Mesothelial cell of epicardium (in vitro differentiated cells): ENCODE results near the gene DEPDC4. TPM values are rescaled to one million over a fixed set of nuclear protein-coding genes. Genes with fewer than 3 reads are reported as not detected.

ENCODE experiments used
- DNase-seq, 2 experiments: peaks; one replicate each; pipeline ENCODE4 v3.0.0; 2021; ENCODE audit warnings: low spot score in 2 of 2; ENCODE audit not compliant: unreplicated experiment in 2 of 2
- H3K27ac Mint-ChIP-seq: 2 replicates; pipeline ENCODE4 v1.8.0; 2021; ENCODE audit warnings: mixed read lengths
- H3K27me3 Mint-ChIP-seq: 2 replicates; pipeline ENCODE4 v1.8.0; 2021; ENCODE audit warnings: low read depth, mixed read lengths
- H3K36me3 Mint-ChIP-seq: 2 replicates; pipeline ENCODE4 v1.8.0; 2021; ENCODE audit warnings: mixed read lengths
- H3K4me1 Mint-ChIP-seq: 2 replicates; pipeline ENCODE4 v1.8.0; 2021; ENCODE audit warnings: mixed read lengths
- H3K4me3 Mint-ChIP-seq: 2 replicates; pipeline ENCODE4 v1.8.0; 2021; ENCODE audit warnings: mild to moderate bottlenecking, moderate library complexity, mixed read lengths
- H3K9me3 Mint-ChIP-seq: 2 replicates; pipeline ENCODE4 v1.8.0; 2021; ENCODE audit warnings: mixed read lengths
- CTCF ChIP-seq: fragments of 200-600 bp; sonication (generic); IDR thresholded peaks from one replicate; pipeline ENCODE4 v1.5.0; 2021; ENCODE audit warnings: antibody characterized with exemption; ENCODE audit not compliant: unreplicated experiment
- total RNA-seq: library from RNA; stranded (reverse); gene quantifications from 3 replicates; pipeline ENCODE4 v1.2.1, GENCODE V29; 2021

Gene DEPDC4
- total RNA-seq, 1 donor from 2014 or later = 3.6 TPM

- Mint-ChIP-seq H3K4me3 (peak overlapping the region; percentile 94), H3K4me1 (peaks cover 15% of the 10 kb centered on the region), H3K27ac (peak overlapping the region; percentile 64), H3K9me3 (no peaks in the 10 kb centered on the region), H3K27me3 (peaks cover 3% of the 10 kb centered on the region), H3K36me3 (no peaks in the 10 kb centered on the region)
- no peak for DNase-seq
- TF ChIP-seq CTCF = no peak
Measured at GRCh38 chr12:100199023-100199346, 67.9 kb downstream of the DEPDC4 start.

DNA sequence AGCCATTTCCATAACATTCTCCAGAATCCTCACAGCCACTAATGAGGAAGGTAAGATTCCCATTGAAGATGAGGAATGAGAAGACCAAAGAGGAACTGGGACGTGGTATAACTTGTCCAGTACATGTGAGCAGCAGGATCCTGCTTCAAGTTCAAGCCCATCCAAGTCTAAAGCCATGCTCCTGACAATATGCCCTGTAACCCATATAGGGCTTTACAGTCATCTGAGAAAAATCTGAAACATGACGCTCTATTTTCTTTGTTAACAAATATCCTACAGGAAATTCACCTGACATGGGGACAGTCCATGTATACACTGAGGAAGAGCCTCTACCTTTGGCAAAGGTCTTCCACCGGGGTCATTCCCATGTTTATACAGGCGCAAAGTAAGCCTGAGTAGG lies 69.4 kb downstream of the DEPDC4 start:
- DNase-seq = no peak
- no peaks in the 10 kb centered on the region for H3K9me3 Mint-ChIP-seq
- no peak for TF ChIP-seq CTCF
- peaks cover 15% of the 10 kb centered on the region for H3K4me1 Mint-ChIP-seq
- peaks cover 3% of the 10 kb centered on the region for H3K27me3 Mint-ChIP-seq
- H3K27ac Mint-ChIP-seq = no peak overlapping the region
- no peak overlapping the region for H3K4me3 Mint-ChIP-seq
- H3K36me3 Mint-ChIP-seq = no peaks in the 10 kb centered on the region

DNA sequence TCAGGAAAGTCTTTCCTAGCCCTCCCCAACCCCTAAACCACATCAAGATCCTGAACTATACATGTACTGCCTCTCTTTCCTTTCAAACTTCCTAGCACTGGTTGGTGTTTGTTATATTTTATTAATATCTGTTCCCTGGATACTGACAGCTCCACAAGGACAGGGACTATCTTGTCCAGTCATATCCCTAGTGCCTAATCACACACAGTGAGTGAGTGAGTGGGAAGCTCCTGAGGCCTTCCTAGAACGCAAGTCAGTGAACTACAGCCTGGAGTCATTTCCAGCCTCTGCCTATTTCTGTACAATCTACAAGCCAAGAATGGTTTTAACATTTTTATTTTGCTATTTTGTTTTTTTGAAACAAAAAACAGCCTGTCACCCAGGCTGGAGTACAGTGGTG lies 73.8 kb downstream of the DEPDC4 start:
- Mint-ChIP-seq H3K36me3 (no peaks in the 10 kb centered on the region), H3K4me3 (no peak overlapping the region), H3K27ac (no peak overlapping the region), H3K27me3 (no peaks in the 10 kb centered on the region), H3K4me1 (no peaks in the 10 kb centered on the region), H3K9me3 (no peaks in the 10 kb centered on the region)
- TF ChIP-seq CTCF = no peak
- no peak for DNase-seq

Other genes with a start within 250 kb of the DEPDC4 start
- 19.3 to 22.2 TPM (median 21.8 TPM) in 3 replicates for gene BLTP3B, start 124.2 kb downstream of the DEPDC4 start, total RNA-seq
- gene ACTR6, start 66.3 kb downstream of the DEPDC4 start, total RNA-seq = 21.4 to 25.5 TPM (median 25.1 TPM) in 3 replicates
- gene SCYL2, start 98 bp upstream of the DEPDC4 start, total RNA-seq = 53.0 to 61.4 TPM (median 55.5 TPM) in 3 replicates
- 0.40 to 0.66 TPM (median 0.61 TPM) in 3 replicates for gene SLC17A8, start 90.0 kb upstream of the DEPDC4 start, total RNA-seq
- gene NR1H4, start 206.8 kb upstream of the DEPDC4 start, total RNA-seq = 0.81 to 1.9 TPM (median 1.4 TPM) in 3 replicates